ENCODE data around the gene TMPRSS4. TPM values are rescaled to one million over a fixed set of nuclear protein-coding genes. Genes with fewer than 3 reads are reported as not detected.

Gene TMPRSS4
- total and polyA plus RNA-seq, 2 donors (not counting 1 experiment from before 2014, with no cell fraction given), result not detected

GRCh38 chr11:118088531-118088930, 11.7 kb downstream of the TMPRSS4 start:
- H4K20me1 ChIP-seq (ENCODE audit: control insufficient read depth, insufficient read depth, low read length, poor library complexity, severe bottlenecking), result no peaks in the 10 kb centered on the region
- peaks cover 14% of the 10 kb centered on the region for H3K4me1 Mint-ChIP-seq
- intact Hi-C loops (cut with micrococcal nuclease), result no loop called here
- ChIA-PET CTCF (interaction anchor here (1.0 to 1.3 kb wide), 2 partner anchors 16 to 35 kb away, joined by 4 read pairs; no protein-coding TSS in a partner anchor), POLR2A (interaction anchor here (0.6 kb wide), 1 partner anchor 106 kb away, joined by 3 read pairs; no protein-coding TSS in a partner anchor)
- WGBS (ENCODE audit: insufficient coverage), result 55% methylated on average over 2 of the region's 4 CpGs
- H3K27me3 Mint-ChIP-seq, result peaks cover 4% of the 10 kb centered on the region
- ATAC-seq (ENCODE audit: low read depth) (peak; percentile 21), DNase-seq (peak; percentile 27)
- no peak overlapping the region for H3K4me3 Mint-ChIP-seq
- no peak overlapping the region for H3K4me3 ChIP-seq (ENCODE audit: control extremely low read depth in 1 of 5, extremely low read depth in 1 of 5, insufficient read depth in 1 of 5, low read depth in 2 of 5, low read length in 4 of 5)
- H3K4me2 ChIP-seq (replicated peaks; ENCODE audit: low read depth, low read length, poor library complexity, severe bottlenecking), result peak overlapping the region; percentile 8
- H3K36me3 ChIP-seq (replicated peaks in 1 of 2; ENCODE audit: control extremely low read depth in 1 of 2, control insufficient read depth in 1 of 2, extremely low read depth in 1 of 2, insufficient read depth in 2 of 2, low read length in 1 of 2), result no peaks in the 10 kb centered on the region
- no peaks in the 10 kb centered on the region for H3K79me2 ChIP-seq (ENCODE audit: control insufficient read depth, insufficient read depth, low read length)
- TF ChIP-seq EZH2 (IDR thresholded peaks at IDR 0.05; ENCODE audit: borderline replicate concordance, insufficient read depth, low read depth, low read length, poor library complexity, severe bottlenecking) (no peak), CTCF (IDR thresholded peaks at IDR 0.05) (no peak)
- H3K27ac Mint-ChIP-seq, result no peak overlapping the region
- H3K9me3 ChIP-seq (ENCODE audit: control extremely low read depth in 1 of 3, control insufficient read depth in 2 of 3, insufficient read depth in 1 of 3, low read length in 2 of 3), result peaks cover 0 to 28% (median 18%) of the 10 kb centered on the region in 3 donors
- peaks cover 11 to 15% of the 10 kb centered on the region in 2 donors for H3K4me1 ChIP-seq (ENCODE audit: control insufficient read depth in 2 of 2, insufficient read depth in 2 of 2, low read length in 2 of 2)
- H3K27me3 ChIP-seq (replicated peaks in 1 of 4; ENCODE audit: control extremely low read depth in 1 of 4, control insufficient read depth in 3 of 4, insufficient read depth in 4 of 4, low read length in 3 of 4), result no peaks in the 10 kb centered on the region
- H3K27ac ChIP-seq (ENCODE audit: low read length in 2 of 2), result peak overlapping the region in 1 of 2 donors; percentile 25
- H2AFZ ChIP-seq (ENCODE audit: insufficient read depth, low read depth, low read length, poor library complexity, severe bottlenecking), result no peak overlapping the region
- peaks cover 4% of the 10 kb centered on the region for H3K9me3 Mint-ChIP-seq (ENCODE audit: insufficient read depth)
- no peak overlapping the region for H3K9ac ChIP-seq (ENCODE audit: low read length)

- Mint-ChIP-seq H3K4me3 (no peak overlapping the region), H3K27me3 (no peaks in the 10 kb centered on the region), H3K4me1 (peaks cover 14% of the 10 kb centered on the region), H3K9me3 (ENCODE audit: insufficient read depth) (peaks cover 4% of the 10 kb centered on the region), H3K27ac (no peak overlapping the region)
- H3K36me3 ChIP-seq (replicated peaks in 1 of 2; ENCODE audit: control extremely low read depth in 1 of 2, control insufficient read depth in 1 of 2, extremely low read depth in 1 of 2, insufficient read depth in 2 of 2, low read length in 1 of 2), result no peaks in the 10 kb centered on the region
- ATAC-seq (ENCODE audit: low read depth) (no peak), DNase-seq (no peak)
- peaks cover 11 to 15% of the 10 kb centered on the region in 2 donors for H3K4me1 ChIP-seq (ENCODE audit: control insufficient read depth in 2 of 2, insufficient read depth in 2 of 2, low read length in 2 of 2)
- ChIA-PET CTCF (interaction anchor here (0.6 to 1.3 kb wide), 2 partner anchors 10 to 22 kb away, joined by 3 read pairs; no protein-coding TSS in a partner anchor), POLR2A (no interaction called here)
- no peaks in the 10 kb centered on the region for H3K27me3 ChIP-seq (replicated peaks in 1 of 4; ENCODE audit: control extremely low read depth in 1 of 4, control insufficient read depth in 3 of 4, insufficient read depth in 4 of 4, low read length in 3 of 4)
- H3K4me3 ChIP-seq (ENCODE audit: control extremely low read depth in 1 of 5, extremely low read depth in 1 of 5, insufficient read depth in 1 of 5, low read depth in 2 of 5, low read length in 4 of 5), result no peak overlapping the region
- no peak overlapping the region for H2AFZ ChIP-seq (ENCODE audit: insufficient read depth, low read depth, low read length, poor library complexity, severe bottlenecking)
- no peak overlapping the region for H3K4me2 ChIP-seq (replicated peaks; ENCODE audit: low read depth, low read length, poor library complexity, severe bottlenecking)
- H3K9ac ChIP-seq (ENCODE audit: low read length), result no peak overlapping the region
- intact Hi-C loops (cut with micrococcal nuclease), result no loop called here
- H4K20me1 ChIP-seq (ENCODE audit: control insufficient read depth, insufficient read depth, low read length, poor library complexity, severe bottlenecking), result no peaks in the 10 kb centered on the region
- WGBS (ENCODE audit: insufficient coverage), result 95% methylated on average over 3 of the region's 7 CpGs
- no peaks in the 10 kb centered on the region for H3K79me2 ChIP-seq (ENCODE audit: control insufficient read depth, insufficient read depth, low read length)
- TF ChIP-seq CTCF (IDR thresholded peaks at IDR 0.05) (no peak), EZH2 (IDR thresholded peaks at IDR 0.05; ENCODE audit: borderline replicate concordance, insufficient read depth, low read depth, low read length, poor library complexity, severe bottlenecking) (no peak)
- H3K9me3 ChIP-seq (ENCODE audit: control extremely low read depth in 1 of 3, control insufficient read depth in 2 of 3, insufficient read depth in 1 of 3, low read length in 2 of 3), result peaks cover 0 to 28% (median 18%) of the 10 kb centered on the region in 3 donors
- H3K27ac ChIP-seq (ENCODE audit: low read length in 2 of 2), result no peak overlapping the region
Measured at GRCh38 chr11:118090545-118091162, 13.8 kb downstream of the TMPRSS4 start.

All from B cell (primary cell).